ENCODE results near the gene PARM1.

Gene PARM1

DNA sequence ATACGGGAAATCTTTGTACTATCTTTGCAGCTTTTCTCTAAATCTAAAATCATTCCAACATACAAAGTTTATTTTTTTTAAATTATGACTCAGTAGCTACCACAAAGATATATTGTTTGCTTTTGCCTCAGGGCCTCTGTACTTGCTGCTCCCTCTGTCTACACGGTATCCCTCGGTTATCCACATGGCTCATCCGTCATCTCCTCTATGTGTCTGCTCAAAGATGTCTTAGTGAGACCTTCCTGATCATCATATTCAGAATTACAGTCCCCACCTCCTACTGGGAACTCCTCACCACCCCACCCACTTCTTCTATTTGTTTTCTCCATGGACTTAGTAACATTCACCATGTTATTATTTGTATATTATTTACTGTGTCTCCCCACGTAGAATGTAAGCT lies 107.8 kb downstream of the PARM1 start:
- no peaks in the 10 kb centered on the region for H3K79me2 ChIP-seq (ENCODE audit: insufficient read depth, low read length)
- TF ChIP-seq, protein P1, sequence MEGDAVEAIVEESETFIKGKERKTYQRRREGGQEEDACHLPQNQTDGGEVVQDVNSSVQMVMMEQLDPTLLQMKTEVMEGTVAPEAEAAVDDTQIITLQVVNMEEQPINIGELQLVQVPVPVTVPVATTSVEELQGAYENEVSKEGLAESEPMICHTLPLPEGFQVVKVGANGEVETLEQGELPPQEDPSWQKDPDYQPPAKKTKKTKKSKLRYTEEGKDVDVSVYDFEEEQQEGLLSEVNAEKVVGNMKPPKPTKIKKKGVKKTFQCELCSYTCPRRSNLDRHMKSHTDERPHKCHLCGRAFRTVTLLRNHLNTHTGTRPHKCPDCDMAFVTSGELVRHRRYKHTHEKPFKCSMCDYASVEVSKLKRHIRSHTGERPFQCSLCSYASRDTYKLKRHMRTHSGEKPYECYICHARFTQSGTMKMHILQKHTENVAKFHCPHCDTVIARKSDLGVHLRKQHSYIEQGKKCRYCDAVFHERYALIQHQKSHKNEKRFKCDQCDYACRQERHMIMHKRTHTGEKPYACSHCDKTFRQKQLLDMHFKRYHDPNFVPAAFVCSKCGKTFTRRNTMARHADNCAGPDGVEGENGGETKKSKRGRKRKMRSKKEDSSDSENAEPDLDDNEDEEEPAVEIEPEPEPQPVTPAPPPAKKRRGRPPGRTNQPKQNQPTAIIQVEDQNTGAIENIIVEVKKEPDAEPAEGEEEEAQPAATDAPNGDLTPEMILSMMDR (IDR thresholded peaks at IDR 0.05; ENCODE audit: insufficient read depth, low read length, poor library complexity, severe bottlenecking), result no peak
- no peak for TF ChIP-seq EZH2phosphoT487 (conservative IDR thresholded peaks at IDR 0.05; ENCODE audit: low read length)
- H3K9me3 ChIP-seq (ENCODE audit: insufficient read depth, low read length), result no peaks in the 10 kb centered on the region

DNA sequence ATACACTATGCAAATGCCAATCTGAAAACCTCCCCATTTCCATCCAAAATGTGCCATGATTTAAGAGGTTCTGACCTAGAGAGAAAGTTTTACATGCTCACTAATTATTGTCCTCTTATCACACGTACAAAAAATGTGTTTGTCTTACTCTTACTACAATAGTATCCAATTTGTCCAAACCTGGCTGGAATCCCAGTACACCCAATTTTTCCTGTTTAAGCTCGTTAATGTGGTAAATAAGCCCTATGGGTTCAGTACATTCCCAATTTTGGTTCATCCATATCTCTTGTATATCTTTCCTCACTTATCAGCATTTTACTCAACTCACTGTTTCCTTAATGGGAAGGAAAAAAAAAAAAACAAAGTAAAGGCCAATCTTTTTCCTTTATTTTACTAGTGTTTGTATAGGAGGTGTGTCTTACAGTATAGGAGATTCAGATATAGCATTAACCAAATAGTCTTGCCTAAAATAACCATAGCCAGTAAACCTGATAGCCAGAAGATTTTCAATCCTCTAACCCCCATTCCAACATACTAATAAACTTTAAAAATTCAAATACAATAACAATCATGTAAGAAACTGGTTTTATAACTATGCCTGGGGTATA lies 109.8 kb downstream of the PARM1 start:
- Histone ChIP-seq H3K9ac (ENCODE audit: low read length) (no peak overlapping the region), H3F3A (ENCODE audit: insufficient read depth) (no peaks in the 10 kb centered on the region), H3K27ac (ENCODE audit: low read depth, low read length) (no peak overlapping the region), H3K79me2 (ENCODE audit: insufficient read depth, low read length) (no peaks in the 10 kb centered on the region), H3K36me3 (ENCODE audit: low read length) (no peaks in the 10 kb centered on the region), H3K4me3 (ENCODE audit: insufficient read depth, low read length, poor library complexity, severe bottlenecking) (no peak overlapping the region), H3K9me3 (ENCODE audit: insufficient read depth, low read length) (no peaks in the 10 kb centered on the region), H3K27me3 (ENCODE audit: low read length) (no peaks in the 10 kb centered on the region), H4K20me1 (ENCODE audit: low read depth, low read length) (no peaks in the 10 kb centered on the region), H3K4me2 (ENCODE audit: low read depth, low read length, poor library complexity, severe bottlenecking) (no peak overlapping the region), H2AFZ (ENCODE audit: low read depth, low read length, severe bottlenecking) (no peak overlapping the region), H3K9me2 (replicated peaks; ENCODE audit: insufficient read depth, low read length) (no peaks in the 10 kb centered on the region)
- TF ChIP-seq, protein P1 (IDR thresholded peaks at IDR 0.05; ENCODE audit: insufficient read depth, low read length, poor library complexity, severe bottlenecking), result no peak
- no peak for TF ChIP-seq EZH2phosphoT487 (conservative IDR thresholded peaks at IDR 0.05; ENCODE audit: low read length)

More for the DNA sequence above, 107.8 kb downstream of the PARM1 start:
- Histone ChIP-seq H4K20me1 (ENCODE audit: low read depth, low read length) (no peaks in the 10 kb centered on the region), H3K27ac (ENCODE audit: low read depth, low read length) (no peak overlapping the region), H3K4me2 (ENCODE audit: low read depth, low read length, poor library complexity, severe bottlenecking) (no peak overlapping the region), H3K4me3 (ENCODE audit: insufficient read depth, low read length, poor library complexity, severe bottlenecking) (no peak overlapping the region), H2AFZ (ENCODE audit: low read depth, low read length, severe bottlenecking) (no peak overlapping the region), H3K27me3 (ENCODE audit: low read length) (no peaks in the 10 kb centered on the region), H3K36me3 (ENCODE audit: low read length) (no peaks in the 10 kb centered on the region), H3K9ac (ENCODE audit: low read length) (no peak overlapping the region), H3F3A (ENCODE audit: insufficient read depth) (no peaks in the 10 kb centered on the region), H3K9me2 (replicated peaks; ENCODE audit: insufficient read depth, low read length) (no peaks in the 10 kb centered on the region)

DNA sequence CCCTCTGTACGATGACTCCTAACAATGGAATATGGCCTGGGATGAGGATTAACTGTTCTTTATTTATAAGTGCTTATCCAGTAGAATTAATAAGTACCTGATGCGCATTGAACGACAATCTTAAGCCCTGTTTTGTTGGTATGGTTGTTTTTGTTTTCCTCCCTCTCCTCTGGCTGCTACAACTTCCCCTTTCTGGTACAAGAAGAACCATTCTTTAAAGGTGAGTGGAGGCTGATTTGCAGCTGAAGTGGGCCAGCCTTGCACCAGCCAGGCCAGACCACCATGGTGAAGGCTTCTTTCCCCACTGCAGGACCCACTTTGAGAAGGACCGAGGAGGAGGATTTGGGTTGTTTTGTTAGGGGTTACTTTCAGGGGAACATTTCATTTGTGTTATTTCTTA lies 113.3 kb downstream of the PARM1 start:
- Histone ChIP-seq H3K9ac (ENCODE audit: low read length) (no peak overlapping the region), H3K79me2 (ENCODE audit: insufficient read depth, low read length) (no peaks in the 10 kb centered on the region), H3K9me2 (replicated peaks; ENCODE audit: insufficient read depth, low read length) (no peaks in the 10 kb centered on the region), H3K27ac (ENCODE audit: low read depth, low read length) (no peak overlapping the region), H2AFZ (ENCODE audit: low read depth, low read length, severe bottlenecking) (no peak overlapping the region), H3K9me3 (ENCODE audit: insufficient read depth, low read length) (no peaks in the 10 kb centered on the region), H4K20me1 (ENCODE audit: low read depth, low read length) (no peaks in the 10 kb centered on the region), H3K4me2 (ENCODE audit: low read depth, low read length, poor library complexity, severe bottlenecking) (no peak overlapping the region), H3K36me3 (ENCODE audit: low read length) (no peaks in the 10 kb centered on the region), H3K27me3 (ENCODE audit: low read length) (no peaks in the 10 kb centered on the region), H3K4me3 (ENCODE audit: insufficient read depth, low read length, poor library complexity, severe bottlenecking) (no peak overlapping the region), H3F3A (ENCODE audit: insufficient read depth) (no peaks in the 10 kb centered on the region)
- TF ChIP-seq, protein P1 (IDR thresholded peaks at IDR 0.05; ENCODE audit: insufficient read depth, low read length, poor library complexity, severe bottlenecking), result no peak
- TF ChIP-seq EZH2phosphoT487 (conservative IDR thresholded peaks at IDR 0.05; ENCODE audit: low read length), result no peak

All from SU-DHL-6 (cell line).